Keratinocyte (primary cell): ENCODE measurements around the gene ADCY5. TPM values are rescaled to one million over a fixed set of nuclear protein-coding genes. Genes with fewer than 3 reads are reported as not detected.
"Not testable (repeated sequence)": the region's sequence is repeated elsewhere in the genome, so short reads cannot be mapped to it uniquely, and the experiment has no call there.

Experiments used
- DNase-seq: peaks from one replicate; pipeline ENCODE4 v3.0.0-alpha.2; 2011; ENCODE audit warnings: low read depth, missing footprints, low spot score
- FAIRE-seq: peaks from 2 replicates; lab custom pipeline; 2011; peaks lifted over from hg19 to GRCh38; lab: Jason Lieb, UNC
- H2AFZ ChIP-seq: 2 replicates; pipeline ENCODE4 v1.6.0; 2012; ENCODE audit warnings: low read length, control low read depth, inconsistent platforms; ENCODE audit not compliant: control insufficient read depth
- H3K27ac ChIP-seq: 2 replicates; pipeline ENCODE4 v1.5.1; 2011; ENCODE audit warnings: low read length; ENCODE audit not compliant: control insufficient read depth, insufficient read depth
- H3K27me3 ChIP-seq: 3 replicates; pipeline ENCODE4 v1.6.0; 2011; ENCODE audit warnings: low read length; ENCODE audit not compliant: control insufficient read depth, insufficient read depth; ENCODE audit errors: extremely low read depth
- H3K36me3 ChIP-seq, 2 experiments: 2 replicates in 1 of 2; 3 replicates in 1 of 2; pipeline ENCODE4 v1.5.1; 2011; ENCODE audit warnings: low read length in 2 of 2, mild to moderate bottlenecking in 1 of 2; ENCODE audit not compliant: control insufficient read depth in 2 of 2, insufficient read depth in 2 of 2; ENCODE audit errors: extremely low read depth in 1 of 2
- H3K4me1 ChIP-seq: 3 replicates; pipeline ENCODE4 v1.5.1; 2011; ENCODE audit warnings: low read length; ENCODE audit not compliant: control insufficient read depth, insufficient read depth; ENCODE audit errors: extremely low read depth
- H3K4me2 ChIP-seq: 3 replicates; pipeline ENCODE4 v1.6.0; 2011; ENCODE audit warnings: low read depth, low read length; ENCODE audit not compliant: control insufficient read depth, insufficient read depth; ENCODE audit errors: extremely low read depth
- H3K4me3 ChIP-seq, 3 experiments: fragments of 200-600 bp in 1 of 3; sonication (generic) in 1 of 3; 2 replicates in 2 of 3; 3 replicates in 1 of 3; pipeline ENCODE4 v1.5.1; 2011 to 2016; ENCODE audit warnings: low read length in 3 of 3, mild to moderate bottlenecking in 3 of 3, control low read depth in 2 of 3, inconsistent platforms in 1 of 3, low read depth in 1 of 3, mixed read lengths in 1 of 3, mixed run types in 1 of 3, moderate library complexity in 1 of 3; ENCODE audit not compliant: control insufficient read depth in 2 of 3, insufficient read depth in 2 of 3; ENCODE audit errors: extremely low read depth in 1 of 3
- H3K79me2 ChIP-seq: 2 replicates; pipeline ENCODE4 v1.6.0; 2012; ENCODE audit warnings: low read length; ENCODE audit not compliant: control insufficient read depth, insufficient read depth
- H3K9ac ChIP-seq: 3 replicates; pipeline ENCODE4 v1.6.0; 2011; ENCODE audit warnings: low read length; ENCODE audit not compliant: control insufficient read depth, insufficient read depth; ENCODE audit errors: extremely low read depth
- H3K9me1 ChIP-seq: 3 replicates; pipeline ENCODE4 v1.6.0; 2011; ENCODE audit warnings: low read length; ENCODE audit not compliant: control insufficient read depth, insufficient read depth; ENCODE audit errors: extremely low read depth
- H3K9me3 ChIP-seq: 2 replicates; pipeline ENCODE4 v1.5.1; 2012; ENCODE audit warnings: low read depth, low read length; ENCODE audit not compliant: control insufficient read depth
- H4K20me1 ChIP-seq: 3 replicates; pipeline ENCODE4 v1.6.0; 2011; ENCODE audit warnings: low read length; ENCODE audit not compliant: control insufficient read depth, insufficient read depth; ENCODE audit errors: extremely low read depth
- EZH2 ChIP-seq: IDR thresholded peaks from one replicate; pipeline ENCODE4 v1.6.1; 2012; ENCODE audit warnings: inconsistent platforms, mild to moderate bottlenecking, low read length, moderate library complexity
- dilution Hi-C: fragments of 300-500 bp; cut with MboI; formaldehyde crosslinking; loops from one replicate; pipeline ENCODE4 v1.7.0; 2020; ENCODE audit warnings: low sequenced_read_pairs; ENCODE audit not compliant: extremely low pct_ligation_motif_present
- polyA plus RNA-seq, 5 experiments: library from polyadenylated mRNA; depleted of rRNA in 3 of 5; stranded (reverse) in 3 of 5; stranded (forward) in 1 of 5; unstranded in 1 of 5; fragments of >200 nt; gene quantifications; 1 replicate in 1 of 5; 2 replicates in 3 of 5; 3 replicates in 1 of 5; pipeline versions ENCODE4 v1.2.1 to v1.2.3, GENCODE V29; 2011 to 2012; ENCODE audit warnings: missing spikeins in 2 of 5, low read depth in 1 of 5, low replicate concordance in 1 of 5
- TF ChIP-seq, protein P1 (sequence below), 3 experiments: IDR thresholded peaks in 1 of 3; conservative IDR thresholded peaks in 1 of 3; optimal IDR thresholded peaks in 1 of 3; 2 replicates in 2 of 3; 3 replicates in 1 of 3; pipeline versions ENCODE3 to v1.5.1; 2011; ENCODE audit warnings: low read length in 3 of 3, mild to moderate bottlenecking in 3 of 3, moderate library complexity in 2 of 3, control low read depth in 1 of 3, inconsistent platforms in 1 of 3; ENCODE audit not compliant: insufficient read depth in 2 of 3; ENCODE audit errors: extremely low read depth in 1 of 3

The ADCY5 gene
- polyA plus RNA-seq, 1 donor (not counting 4 experiments of a cell fraction or from before 2014, with no cell fraction given), result not detected

GRCh38 chr3:123244128-123244527, 204.8 kb downstream of the ADCY5 start:
- Histone ChIP-seq H3K27me3 (no peaks in the 10 kb centered on the region), H3K9me1 (no peaks in the 10 kb centered on the region), H3K79me2 (no peaks in the 10 kb centered on the region), H3K36me3 (peaks cover 6% of the 10 kb centered on the region in 2 experiments), H3K9me3 (no peaks in the 10 kb centered on the region), H3K27ac (no peak overlapping the region), H2AFZ (no peak overlapping the region), H3K4me3 (no peak overlapping the region), H3K4me1 (no peaks in the 10 kb centered on the region), H3K9ac (no peak overlapping the region), H4K20me1 (no peaks in the 10 kb centered on the region), H3K4me2 (no peak overlapping the region)
- TF ChIP-seq, protein P1, sequence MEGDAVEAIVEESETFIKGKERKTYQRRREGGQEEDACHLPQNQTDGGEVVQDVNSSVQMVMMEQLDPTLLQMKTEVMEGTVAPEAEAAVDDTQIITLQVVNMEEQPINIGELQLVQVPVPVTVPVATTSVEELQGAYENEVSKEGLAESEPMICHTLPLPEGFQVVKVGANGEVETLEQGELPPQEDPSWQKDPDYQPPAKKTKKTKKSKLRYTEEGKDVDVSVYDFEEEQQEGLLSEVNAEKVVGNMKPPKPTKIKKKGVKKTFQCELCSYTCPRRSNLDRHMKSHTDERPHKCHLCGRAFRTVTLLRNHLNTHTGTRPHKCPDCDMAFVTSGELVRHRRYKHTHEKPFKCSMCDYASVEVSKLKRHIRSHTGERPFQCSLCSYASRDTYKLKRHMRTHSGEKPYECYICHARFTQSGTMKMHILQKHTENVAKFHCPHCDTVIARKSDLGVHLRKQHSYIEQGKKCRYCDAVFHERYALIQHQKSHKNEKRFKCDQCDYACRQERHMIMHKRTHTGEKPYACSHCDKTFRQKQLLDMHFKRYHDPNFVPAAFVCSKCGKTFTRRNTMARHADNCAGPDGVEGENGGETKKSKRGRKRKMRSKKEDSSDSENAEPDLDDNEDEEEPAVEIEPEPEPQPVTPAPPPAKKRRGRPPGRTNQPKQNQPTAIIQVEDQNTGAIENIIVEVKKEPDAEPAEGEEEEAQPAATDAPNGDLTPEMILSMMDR (optimal IDR thresholded peaks at IDR 0.05 in 1 of 3, IDR thresholded peaks at IDR 0.05 in 1 of 3, conservative IDR thresholded peaks at IDR 0.05 in 1 of 3; ENCODE audit: extremely low read depth in 1 of 3, insufficient read depth in 2 of 3, low read length in 3 of 3), result no peak
- TF ChIP-seq EZH2, result no peak
- no peak for FAIRE-seq
- no peak for DNase-seq
- dilution Hi-C loops, result no loop called here

DNA sequence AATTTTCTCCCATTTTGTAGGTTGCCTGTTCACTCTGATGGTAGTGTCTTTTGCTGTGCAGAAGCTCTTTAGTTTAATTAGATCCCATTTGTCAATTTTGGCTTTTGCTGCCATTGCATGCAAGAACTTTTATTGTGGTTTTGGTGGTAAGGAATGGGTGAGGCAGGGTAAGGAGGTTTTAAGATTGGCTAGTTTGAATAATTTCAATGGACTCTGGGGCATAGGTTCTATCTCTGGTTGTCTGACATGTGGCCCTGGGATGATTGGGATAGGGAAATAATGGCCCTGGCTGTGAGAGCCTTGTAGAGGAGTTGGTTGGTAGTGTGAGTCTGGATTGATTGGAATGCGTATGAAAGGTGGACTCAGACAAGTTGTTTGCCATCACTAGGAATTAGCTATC, 209.1 kb downstream of the ADCY5 start:
- no peak for DNase-seq
- Histone ChIP-seq H3K9me1 (no peaks in the 10 kb centered on the region), H3K9ac (no peak overlapping the region), H3K4me2 (no peak overlapping the region), H3K9me3 (no peaks in the 10 kb centered on the region), H4K20me1 (no peaks in the 10 kb centered on the region), H3K79me2 (no peaks in the 10 kb centered on the region), H3K27me3 (no peaks in the 10 kb centered on the region), H2AFZ (no peak overlapping the region), H3K27ac (no peak overlapping the region), H3K4me3 (no peak overlapping the region), H3K36me3 (no peaks in the 10 kb centered on the region), H3K4me1 (no peaks in the 10 kb centered on the region)
- TF ChIP-seq EZH2, result no peak
- TF ChIP-seq, protein P1 (optimal IDR thresholded peaks at IDR 0.05 in 1 of 3, IDR thresholded peaks at IDR 0.05 in 1 of 3, conservative IDR thresholded peaks at IDR 0.05 in 1 of 3; ENCODE audit: extremely low read depth in 1 of 3, insufficient read depth in 2 of 3, low read length in 3 of 3), result no peak
- FAIRE-seq, result no peak
- dilution Hi-C loops, result no loop called here

DNA sequence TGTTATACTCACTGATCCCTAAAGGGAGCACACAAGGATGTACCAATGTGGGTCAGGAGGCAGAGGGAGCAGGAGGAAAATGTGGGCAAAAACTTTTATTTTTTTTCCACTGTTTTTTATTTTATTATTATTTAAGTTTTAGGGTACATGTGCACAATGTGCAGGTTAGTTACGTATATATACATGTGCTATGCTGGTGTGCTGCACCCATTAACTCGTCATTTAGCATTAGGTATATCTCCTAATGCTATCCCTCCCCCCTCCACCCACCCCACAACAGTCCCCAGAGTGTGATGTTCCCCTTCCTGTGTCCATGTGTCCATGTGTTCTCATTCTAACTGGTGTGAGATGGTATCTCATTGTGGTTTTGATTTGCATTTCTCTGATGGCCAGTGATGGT, 209.7 kb downstream of the ADCY5 start:
- H3K4me3 ChIP-seq, H3K9me3 ChIP-seq, H4K20me1 ChIP-seq, H3K9ac ChIP-seq, DNase-seq, H3K79me2 ChIP-seq, H2AFZ ChIP-seq, H3K27ac ChIP-seq, H3K4me1 ChIP-seq, dilution Hi-C loops, H3K36me3 ChIP-seq, H3K9me1 ChIP-seq, H3K4me2 ChIP-seq, H3K27me3 ChIP-seq, FAIRE-seq: not testable (repeated sequence)
